GM10847 (cell line): ENCODE results near the gene BEST2.
A peak's percentile ranks its signal among the peaks of the same experiment; 100 is the strongest.

Source experiments
- POLR2A ChIP-seq: IDR thresholded peaks from 2 replicates; pipeline ENCODE4 v1.6.1; 2011; ENCODE audit not compliant: insufficient read length; ENCODE audit errors: extremely low read depth

The BEST2 gene

GRCh38 chr19:12797141-12797587 is 45.6 kb downstream of the BEST2 start:
- no peak for TF ChIP-seq POLR2A

DNA sequence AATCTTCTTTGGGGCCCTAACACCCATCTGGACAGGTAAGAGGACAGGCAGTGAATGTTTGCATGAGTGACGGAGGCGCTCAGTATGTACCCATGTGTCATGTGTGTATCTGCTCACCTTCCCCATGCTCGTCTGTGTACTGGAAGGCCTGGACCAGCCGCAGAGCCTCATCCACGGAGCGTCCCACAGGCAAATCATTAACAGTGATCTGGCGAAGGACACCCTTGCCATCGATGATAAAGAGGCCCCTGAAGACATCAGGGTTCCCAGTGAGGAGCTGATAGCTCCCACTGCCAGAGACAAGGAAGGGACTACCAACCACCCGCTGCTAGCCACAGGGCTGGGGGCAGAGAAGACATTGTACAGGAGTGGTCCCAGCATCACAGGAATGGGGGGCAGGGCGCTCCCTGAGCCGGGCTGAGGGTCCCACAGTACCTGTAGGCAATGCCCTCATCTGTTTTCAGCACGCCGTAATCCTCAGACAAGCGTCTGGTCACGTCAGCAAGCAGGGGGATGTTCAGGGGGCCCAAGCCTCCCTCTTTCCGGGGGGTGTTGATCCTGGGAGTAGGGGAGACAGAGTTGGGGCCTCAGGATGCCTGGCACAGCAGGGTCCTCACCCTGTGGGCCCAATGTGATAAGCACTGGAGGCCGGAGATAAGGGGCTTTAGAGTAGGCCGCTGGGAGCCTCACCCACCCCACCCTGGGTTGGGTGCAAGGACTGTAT is 48.3 kb downstream of the BEST2 start:
- no peak for TF ChIP-seq POLR2A

DNA sequence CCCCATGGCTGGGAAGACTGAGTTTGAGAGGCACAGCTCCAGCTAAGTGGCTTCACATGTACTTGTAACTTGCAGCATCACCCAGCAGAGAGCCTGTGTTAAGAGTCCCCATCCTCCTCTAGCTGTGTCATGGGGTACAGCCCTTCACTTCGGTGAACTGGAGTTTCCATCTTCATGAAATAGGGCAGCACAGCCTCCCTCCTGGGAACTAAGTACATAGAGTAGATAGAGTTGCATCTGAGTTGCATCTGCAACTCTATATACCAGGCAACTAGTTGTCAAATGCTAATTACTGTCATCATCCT is 48.8 kb downstream of the BEST2 start:
- TF ChIP-seq POLR2A, result no peak

DNA sequence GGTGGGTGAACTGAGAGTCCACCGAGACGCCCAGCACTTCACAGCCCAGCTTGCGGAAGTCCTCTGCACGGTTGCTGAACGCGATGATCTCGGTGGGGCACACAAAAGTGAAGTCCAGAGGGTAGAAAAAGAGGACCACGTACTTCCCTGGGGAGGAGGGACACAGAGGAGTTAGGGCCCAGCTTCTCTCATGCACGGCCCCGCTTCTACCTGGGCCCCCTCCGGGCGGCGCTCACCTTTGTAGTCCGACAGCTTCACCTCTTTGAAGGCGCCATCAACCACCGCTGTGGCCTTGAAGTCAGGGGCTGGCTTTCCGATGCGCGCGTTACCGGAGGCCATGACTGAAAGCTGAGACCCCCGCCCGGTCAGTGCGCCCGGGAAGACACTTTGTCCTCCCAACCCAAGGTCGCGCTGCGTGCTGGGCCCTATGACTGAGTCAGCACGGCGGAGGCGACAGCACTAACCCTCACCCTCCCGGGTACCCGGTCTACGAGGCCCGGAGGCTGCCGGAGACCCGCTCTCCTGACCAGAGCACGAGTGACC is 49.4 kb downstream of the BEST2 start:
- no peak for TF ChIP-seq POLR2A

- TF ChIP-seq POLR2A, result peak; percentile 93
These were observed 50.1 kb downstream of the BEST2 start, which contains the start of the genes PRDX2 and THSD8 for GRCh38 chr19:12801466-12802266. PRDX2 (minus strand) TSS chr19:12801800; CDS start chr19:12801261, 539 bp downstream. THSD8 (plus strand) TSS chr19:12802069; CDS start chr19:12802072, 3 bp downstream.

DNA sequence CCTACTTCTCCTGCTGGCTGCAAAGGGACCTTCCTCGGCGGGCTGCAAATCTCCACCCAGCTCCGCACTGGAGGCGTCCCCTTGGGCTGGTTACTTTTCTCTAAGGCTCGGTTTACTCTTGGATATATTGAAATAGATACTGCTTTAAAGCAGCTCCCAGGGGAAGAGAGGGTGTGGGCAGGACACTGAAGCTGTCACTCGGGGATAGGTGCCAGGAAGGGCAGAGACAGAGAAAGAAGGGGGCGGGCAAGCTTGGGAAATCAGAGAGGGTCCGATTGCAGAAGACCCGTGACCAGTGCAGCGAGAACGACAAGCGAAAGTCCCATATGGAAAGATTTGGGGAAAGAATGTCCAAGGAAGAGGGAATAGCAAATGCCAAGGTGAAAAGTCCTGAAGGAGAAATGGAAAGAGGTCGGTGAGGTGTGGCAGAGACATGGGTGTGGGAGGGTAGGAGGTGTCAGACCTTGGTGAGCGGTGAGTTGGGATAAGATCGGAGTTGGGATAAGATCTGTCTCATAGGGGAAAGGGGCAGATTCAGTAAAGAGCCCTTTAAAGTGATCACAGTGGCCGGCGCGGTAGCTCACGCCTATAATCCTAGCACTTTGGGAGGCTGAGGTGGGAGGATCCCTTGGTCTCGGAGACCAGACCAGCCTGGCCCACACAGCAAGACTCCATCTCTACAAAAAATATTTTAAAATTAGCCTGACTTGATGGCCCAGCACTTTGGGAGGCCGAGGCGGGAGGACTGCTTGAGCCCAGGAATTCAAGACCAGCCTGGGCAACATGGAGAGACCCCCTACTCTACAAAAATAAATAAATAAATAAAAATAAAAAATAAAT is 50.9 kb downstream of the BEST2 start:
- no peak for TF ChIP-seq POLR2A

DNA sequence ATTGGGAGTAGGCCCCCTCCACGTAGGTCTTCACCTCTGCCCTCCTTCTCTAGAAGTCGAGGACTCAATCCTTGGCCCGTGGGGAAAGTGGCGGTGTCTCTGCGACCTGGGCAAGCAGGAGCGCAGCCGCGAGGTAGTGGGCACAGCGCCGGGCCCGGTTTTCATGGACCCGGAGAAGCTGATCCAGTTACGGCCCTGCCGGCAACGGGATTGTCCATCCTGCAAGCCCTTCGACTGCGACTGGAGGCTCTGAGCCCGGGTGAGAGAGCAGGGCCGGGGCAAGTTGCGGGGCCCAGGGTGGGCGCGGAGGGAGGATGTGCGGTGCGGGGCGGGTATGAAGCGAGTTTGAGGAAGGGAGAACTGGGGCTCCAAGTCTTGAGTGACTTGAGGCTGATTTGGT is 52.5 kb downstream of the BEST2 start:
- no peak for TF ChIP-seq POLR2A

DNA sequence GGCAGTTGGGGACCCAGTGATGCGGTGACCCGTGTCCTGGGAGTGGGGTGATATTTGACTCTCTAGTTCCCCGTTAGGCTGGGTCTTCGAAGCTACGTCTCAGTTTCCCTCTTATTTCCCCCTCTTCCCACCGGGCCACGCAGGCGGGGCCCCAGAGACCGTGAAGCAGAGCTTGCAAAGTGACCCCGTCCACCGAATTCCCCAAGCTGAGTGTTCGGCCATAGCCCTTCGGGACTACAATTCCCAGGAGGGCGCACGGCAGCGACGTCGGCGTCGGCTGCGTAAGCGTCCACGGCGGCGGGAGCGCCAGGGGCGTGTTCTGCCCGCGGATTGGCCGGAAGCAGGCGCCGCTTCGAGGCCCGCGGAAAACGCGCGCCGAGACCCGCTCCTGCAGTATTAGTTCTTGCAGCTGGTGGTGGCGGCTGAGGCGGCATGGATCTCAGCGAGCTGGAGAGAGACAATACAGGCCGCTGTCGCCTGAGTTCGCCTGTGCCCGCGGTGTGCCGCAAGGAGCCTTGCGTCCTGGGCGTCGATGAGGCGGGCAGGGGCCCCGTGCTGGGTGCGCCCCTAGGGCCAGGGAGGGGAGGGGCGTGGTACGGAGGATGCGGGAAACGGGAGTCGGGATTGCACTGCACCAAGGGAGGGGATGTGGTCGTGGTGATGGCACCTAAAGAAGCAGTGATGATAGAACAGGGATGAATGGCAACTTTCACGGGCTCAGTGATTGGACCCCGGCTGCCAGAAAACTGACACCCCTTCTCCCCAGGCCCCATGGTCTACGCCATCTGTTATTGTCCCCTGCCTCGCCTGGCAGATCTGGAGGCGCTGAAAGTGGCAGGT is 54.9 kb downstream of the BEST2 start, which contains the start of gene RNASEH2A:
Gene RNASEH2A (plus strand): TSS at position 343 of the 840 bp plus-strand sequence. CDS start 90 bp downstream, at position 433.
- TF ChIP-seq POLR2A, result peak; percentile 73
